Endothelial cell of umbilical vein (primary cell): Measurements from ENCODE around the gene FGL2.
"Not testable (repeated sequence)": the region's sequence is repeated elsewhere in the genome, so short reads cannot be mapped to it uniquely, and the experiment has no call there.

ENCODE experiments used
- CTCF ChIP-seq, 2 donors: IDR thresholded peaks; 1 replicate in 1 of 2; 2 replicates in 1 of 2; pipeline ENCODE4 v1.5.1; 2011; ENCODE audit warnings: low read length in 2 of 2, mild to moderate bottlenecking in 2 of 2, moderate library complexity in 2 of 2, control low read depth in 1 of 2, inconsistent platforms in 1 of 2, low read depth in 1 of 2; ENCODE audit not compliant: insufficient read depth in 1 of 2; ENCODE audit errors: extremely low read depth in 1 of 2
- EZH2 ChIP-seq: IDR thresholded peaks from 2 replicates; pipeline ENCODE4 v1.6.1; 2012; ENCODE audit warnings: borderline replicate concordance, low read depth, mild to moderate bottlenecking, moderate library complexity, low read length, inconsistent platforms; ENCODE audit not compliant: severe bottlenecking
- POLR2AphosphoS5 ChIP-seq: IDR thresholded peaks from 2 replicates; pipeline ENCODE4 v1.6.1; 2012; ENCODE audit warnings: low read depth, mild to moderate bottlenecking, control low read depth, low read length, moderate library complexity; ENCODE audit not compliant: insufficient read depth

- not testable (repeated sequence) for TF ChIP-seq CTCF (IDR thresholded peaks at IDR 0.05; ENCODE audit: extremely low read depth in 1 of 2, insufficient read depth in 1 of 2, low read depth in 1 of 2, low read length in 2 of 2); POLR2AphosphoS5; EZH2
Measured at GRCh38 chr7:77152232-77152631, 47.4 kb downstream of the FGL2 start.
